ENCODE results near the gene PRICKLE2.

PRICKLE2 gene

DNA sequence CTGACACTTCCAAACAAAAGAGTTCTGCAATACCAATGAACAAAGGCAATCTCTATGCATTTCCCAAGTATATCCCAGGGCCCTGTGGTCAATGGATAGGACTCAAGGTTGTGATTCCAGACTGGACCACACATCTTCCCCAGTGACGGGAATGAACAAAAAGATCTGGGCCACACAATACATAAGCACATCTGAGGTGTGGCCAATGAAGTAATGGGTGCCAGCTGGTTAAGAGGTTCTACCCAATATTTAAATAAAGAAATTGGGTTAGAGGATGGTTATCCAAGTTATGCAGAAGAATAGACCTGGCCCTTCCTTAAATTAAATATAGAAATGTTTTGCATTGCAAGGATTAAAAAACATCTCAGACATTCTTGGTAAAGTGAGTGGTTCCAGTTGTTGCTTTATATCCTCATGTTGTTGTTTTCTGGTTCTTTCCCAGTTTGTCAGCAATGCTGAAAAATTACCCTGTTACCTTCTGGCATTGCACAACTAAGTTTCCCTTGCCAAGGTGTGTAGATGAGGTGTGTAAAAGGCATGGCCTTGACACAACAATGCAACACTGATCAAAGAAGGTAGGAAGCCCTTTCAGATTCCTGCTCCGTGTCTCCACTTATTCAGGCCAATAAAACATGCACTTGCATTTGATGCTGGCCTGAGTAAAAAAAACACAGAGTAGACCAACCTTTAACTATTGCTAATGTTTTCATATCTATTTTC, 86.5 kb downstream of the PRICKLE2 start:
- Histone ChIP-seq H3K9me2 (replicated peaks; ENCODE audit: control insufficient read depth, low read length) (no peaks in the 10 kb centered on the region), H3K36me3 (ENCODE audit: control insufficient read depth, low read length) (no peaks in the 10 kb centered on the region), H4K20me1 (ENCODE audit: control insufficient read depth, insufficient read depth, low read depth, low read length) (no peaks in the 10 kb centered on the region), H3K4me2 (ENCODE audit: low read length) (no peak overlapping the region), H3F3A (ENCODE audit: control insufficient read depth, insufficient read depth) (no peaks in the 10 kb centered on the region), H3K4me3 (ENCODE audit: low read length) (no peak overlapping the region), H3K4me1 (ENCODE audit: control insufficient read depth, low read length) (no peaks in the 10 kb centered on the region), H3K27ac (ENCODE audit: low read depth, low read length) (no peak overlapping the region), H3K79me2 (ENCODE audit: control insufficient read depth, low read length) (no peaks in the 10 kb centered on the region), H3K9me3 (ENCODE audit: control insufficient read depth, insufficient read depth, low read length) (no peaks in the 10 kb centered on the region), H3K27me3 (ENCODE audit: control insufficient read depth, low read length) (no peaks in the 10 kb centered on the region)
- TF ChIP-seq EZH2phosphoT487 (IDR thresholded peaks at IDR 0.05; ENCODE audit: borderline replicate concordance, low read length), result no peak
- TF ChIP-seq, protein P1, sequence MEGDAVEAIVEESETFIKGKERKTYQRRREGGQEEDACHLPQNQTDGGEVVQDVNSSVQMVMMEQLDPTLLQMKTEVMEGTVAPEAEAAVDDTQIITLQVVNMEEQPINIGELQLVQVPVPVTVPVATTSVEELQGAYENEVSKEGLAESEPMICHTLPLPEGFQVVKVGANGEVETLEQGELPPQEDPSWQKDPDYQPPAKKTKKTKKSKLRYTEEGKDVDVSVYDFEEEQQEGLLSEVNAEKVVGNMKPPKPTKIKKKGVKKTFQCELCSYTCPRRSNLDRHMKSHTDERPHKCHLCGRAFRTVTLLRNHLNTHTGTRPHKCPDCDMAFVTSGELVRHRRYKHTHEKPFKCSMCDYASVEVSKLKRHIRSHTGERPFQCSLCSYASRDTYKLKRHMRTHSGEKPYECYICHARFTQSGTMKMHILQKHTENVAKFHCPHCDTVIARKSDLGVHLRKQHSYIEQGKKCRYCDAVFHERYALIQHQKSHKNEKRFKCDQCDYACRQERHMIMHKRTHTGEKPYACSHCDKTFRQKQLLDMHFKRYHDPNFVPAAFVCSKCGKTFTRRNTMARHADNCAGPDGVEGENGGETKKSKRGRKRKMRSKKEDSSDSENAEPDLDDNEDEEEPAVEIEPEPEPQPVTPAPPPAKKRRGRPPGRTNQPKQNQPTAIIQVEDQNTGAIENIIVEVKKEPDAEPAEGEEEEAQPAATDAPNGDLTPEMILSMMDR (IDR thresholded peaks at IDR 0.05; ENCODE audit: low read depth, low read length, poor library complexity, severe bottlenecking), result no peak

DNA sequence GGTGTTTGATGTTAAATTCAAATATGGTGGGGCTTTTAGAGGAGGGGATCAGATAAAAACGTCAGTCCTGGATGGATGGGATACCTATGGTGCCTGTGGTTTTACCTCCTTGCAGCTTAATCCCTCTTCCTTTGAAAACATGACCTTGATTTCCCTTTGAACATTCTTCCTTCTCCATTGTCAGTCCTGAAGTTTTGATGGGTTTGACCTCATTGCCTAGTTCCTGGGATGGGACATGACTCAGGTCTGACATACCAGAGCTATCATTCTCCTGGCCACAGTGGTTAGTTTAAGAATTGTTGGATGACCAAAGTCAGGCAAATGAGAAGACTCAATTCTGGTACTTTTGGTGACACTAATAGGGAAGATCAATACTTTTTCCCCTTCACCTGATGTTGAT, 87.2 kb downstream of the PRICKLE2 start:
- Histone ChIP-seq H3K36me3 (ENCODE audit: control insufficient read depth, low read length) (no peaks in the 10 kb centered on the region), H4K20me1 (ENCODE audit: control insufficient read depth, insufficient read depth, low read depth, low read length) (no peaks in the 10 kb centered on the region), H3K4me1 (ENCODE audit: control insufficient read depth, low read length) (no peaks in the 10 kb centered on the region), H3K4me3 (ENCODE audit: low read length) (no peak overlapping the region), H3K27ac (ENCODE audit: low read depth, low read length) (no peak overlapping the region), H3K9me3 (ENCODE audit: control insufficient read depth, insufficient read depth, low read length) (no peaks in the 10 kb centered on the region), H3F3A (ENCODE audit: control insufficient read depth, insufficient read depth) (no peaks in the 10 kb centered on the region), H3K79me2 (ENCODE audit: control insufficient read depth, low read length) (no peaks in the 10 kb centered on the region), H3K9me2 (replicated peaks; ENCODE audit: control insufficient read depth, low read length) (no peaks in the 10 kb centered on the region), H3K27me3 (ENCODE audit: control insufficient read depth, low read length) (no peaks in the 10 kb centered on the region), H3K4me2 (ENCODE audit: low read length) (no peak overlapping the region)
- TF ChIP-seq, protein P1 (IDR thresholded peaks at IDR 0.05; ENCODE audit: low read depth, low read length, poor library complexity, severe bottlenecking), result no peak
- TF ChIP-seq EZH2phosphoT487 (IDR thresholded peaks at IDR 0.05; ENCODE audit: borderline replicate concordance, low read length), result no peak

DNA sequence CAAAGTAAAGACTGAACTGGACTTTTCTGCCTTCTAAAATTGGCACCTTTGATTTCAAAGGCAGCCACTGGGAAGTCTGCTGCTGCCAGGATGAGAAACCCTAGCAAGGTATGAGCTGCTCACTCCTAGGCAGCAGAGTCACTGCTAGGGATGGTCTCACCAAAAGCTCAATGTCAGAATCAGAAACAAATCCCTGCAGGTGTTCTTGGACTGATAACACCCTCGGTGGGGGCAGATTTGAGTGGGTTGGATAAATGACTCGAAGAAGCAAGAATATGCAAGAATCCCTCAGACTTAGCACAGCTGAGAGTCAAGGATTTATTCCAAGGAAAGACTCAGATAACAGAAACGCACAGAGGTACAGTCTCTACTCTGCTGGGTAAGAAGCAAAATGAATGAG, 90.4 kb downstream of the PRICKLE2 start:
- Histone ChIP-seq H3K27me3 (ENCODE audit: control insufficient read depth, low read length) (peaks cover 8% of the 10 kb centered on the region; the same call in 1 of the 2 replicates), H3K4me3 (ENCODE audit: low read length) (no peak overlapping the region), H3K9me3 (ENCODE audit: control insufficient read depth, insufficient read depth, low read length) (no peaks in the 10 kb centered on the region), H3K27ac (ENCODE audit: low read depth, low read length) (no peak overlapping the region), H4K20me1 (ENCODE audit: control insufficient read depth, insufficient read depth, low read depth, low read length) (no peaks in the 10 kb centered on the region), H3F3A (ENCODE audit: control insufficient read depth, insufficient read depth) (no peaks in the 10 kb centered on the region), H3K9me2 (replicated peaks; ENCODE audit: control insufficient read depth, low read length) (no peaks in the 10 kb centered on the region), H3K36me3 (ENCODE audit: control insufficient read depth, low read length) (no peaks in the 10 kb centered on the region), H3K4me2 (ENCODE audit: low read length) (no peak overlapping the region), H3K4me1 (ENCODE audit: control insufficient read depth, low read length) (no peaks in the 10 kb centered on the region), H3K79me2 (ENCODE audit: control insufficient read depth, low read length) (no peaks in the 10 kb centered on the region)
- TF ChIP-seq, protein P1 (IDR thresholded peaks at IDR 0.05; ENCODE audit: low read depth, low read length, poor library complexity, severe bottlenecking), result no peak
- no peak for TF ChIP-seq EZH2phosphoT487 (IDR thresholded peaks at IDR 0.05; ENCODE audit: borderline replicate concordance, low read length)

Data from DOHH2 (cell line).